ENCODE measurements around the gene ADAMTSL2.

- TF ChIP-seq POLR2AphosphoS5 (IDR thresholded peaks at IDR 0.05; ENCODE audit: borderline replicate concordance, low read depth, low read length) (no peak), EZH2 (IDR thresholded peaks at IDR 0.05) (no peak)
These were observed 888 bp downstream of the ADAMTSL2 start for GRCh38 chr9:133535306-133535877.
